Ovary (tissue), 3 donors: ENCODE measurements around the gene NFKBIE.

ENCODE experiments used
- CTCF ChIP-seq, 3 donors: fragments of 450-650 bp in 2 of 3; fragments of 200-600 bp in 1 of 3; IDR thresholded peaks; one replicate each; pipeline versions ENCODE4 v1.5.1 to v1.8.0; 2016 to 2022; ENCODE audit warnings: antibody characterized with exemption in 3 of 3, mild to moderate bottlenecking in 1 of 3
- EP300 ChIP-seq: sonication (generic); formaldehyde crosslinking; IDR thresholded peaks from one replicate; pipeline ENCODE4 v1.6.1; 2017; ENCODE audit warnings: antibody characterized with exemption
- donor health status: DM: no; HTN: no; CAD: no.

DNA sequence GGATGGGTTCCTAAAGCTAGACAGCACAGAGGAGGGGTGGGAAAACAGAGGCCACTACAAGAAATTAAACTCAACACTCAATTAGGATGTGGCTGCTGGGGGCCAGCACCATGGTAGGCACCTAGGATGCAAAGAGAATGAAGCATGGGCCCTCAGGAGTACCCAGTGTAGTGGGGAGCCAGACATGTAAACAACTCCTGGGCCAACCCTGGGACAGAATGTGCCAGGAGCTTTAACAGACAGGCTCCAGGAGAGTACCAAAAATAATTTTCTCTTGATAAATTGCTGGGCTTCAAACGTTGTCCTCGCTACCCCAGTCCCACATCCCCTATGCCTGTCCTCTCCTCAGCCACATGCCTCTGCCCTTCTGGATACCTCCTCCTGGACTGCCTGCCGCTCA is 6.6 kb upstream of the NFKBIE start:
- TF ChIP-seq CTCF (IDR thresholded peaks at IDR 0.05) (no peak), EP300 (no peak)
